GM23338 (cell line): ENCODE data around the gene HERC2. TPM values are rescaled to one million over a fixed set of nuclear protein-coding genes. Genes with fewer than 3 reads are reported as not detected.

Source experiments
- ATAC-seq: fragments of 200-7000 bp; cut with Tn5 transposase; 3 replicates; pipeline ENCODE4 v1.9.1; 2020
- DNase-seq: peaks from one replicate; pipeline ENCODE4 v3.0.0-alpha.2; 2015; ENCODE audit warnings: low spot score
- H2AFZ ChIP-seq: fragments of 200-600 bp; sonication (generic); 2 replicates; pipeline ENCODE4 v1.8.0; 2016; ENCODE audit warnings: antibody characterized with exemption, mild to moderate bottlenecking, moderate library complexity
- H3F3A ChIP-seq: fragments of 200-600 bp; sonication (generic); replicated peaks from 2 replicates; pipeline ENCODE4 v1.8.0; 2017; ENCODE audit warnings: antibody characterized with exemption, mixed run types, low read depth
- H3K27ac ChIP-seq: fragments of 200-600 bp; sonication (generic); 2 replicates; pipeline ENCODE4 v1.6.1; 2016; ENCODE audit warnings: low read depth
- H3K27me3 ChIP-seq: fragments of 200-600 bp; sonication (generic); 2 replicates; pipeline ENCODE4 v1.8.0; 2016; ENCODE audit warnings: mild to moderate bottlenecking, mixed run types, moderate library complexity; ENCODE audit not compliant: insufficient read depth
- H3K36me3 ChIP-seq: fragments of 200-600 bp; sonication (generic); 2 replicates; pipeline ENCODE4 v1.8.0; 2016; ENCODE audit warnings: mild to moderate bottlenecking; ENCODE audit not compliant: insufficient read depth
- H3K4me1 ChIP-seq: fragments of 200-600 bp; sonication (generic); 2 replicates; pipeline ENCODE4 v1.8.0; 2016; ENCODE audit warnings: mild to moderate bottlenecking, moderate library complexity; ENCODE audit not compliant: insufficient read depth
- H3K4me2 ChIP-seq: fragments of 200-600 bp; sonication (generic); 2 replicates; pipeline ENCODE4 v1.7.1; 2017; ENCODE audit warnings: mixed run types
- H3K4me3 ChIP-seq: fragments of 200-600 bp; sonication (generic); 2 replicates; pipeline ENCODE4 v1.6.1; 2016; ENCODE audit warnings: mixed run types
- H3K79me2 ChIP-seq: fragments of 200-600 bp; sonication (generic); replicated peaks from 2 replicates; pipeline ENCODE4 v1.8.0; 2017; ENCODE audit warnings: mild to moderate bottlenecking; ENCODE audit not compliant: insufficient read depth
- H3K9me2 ChIP-seq: fragments of 200-600 bp; sonication (generic); 2 replicates; pipeline ENCODE4 v1.8.0; 2017; ENCODE audit not compliant: insufficient read depth
- H4K20me1 ChIP-seq: fragments of 200-600 bp; sonication (generic); replicated peaks from 2 replicates; pipeline ENCODE4 v1.8.0; 2017; ENCODE audit warnings: mild to moderate bottlenecking; ENCODE audit not compliant: insufficient read depth
- H3K27ac Mint-ChIP-seq: 2 replicates; pipeline ENCODE4 v1.8.0; 2020; ENCODE audit warnings: inconsistent platforms, mild to moderate bottlenecking, moderate library complexity, mixed read lengths
- H3K27me3 Mint-ChIP-seq: 3 replicates; pipeline ENCODE4 v1.8.0; 2022; ENCODE audit warnings: low read depth, mild to moderate bottlenecking, moderate library complexity, mixed read lengths, inconsistent platforms; ENCODE audit not compliant: insufficient read depth, poor library complexity
- H3K36me3 Mint-ChIP-seq: 3 replicates; pipeline ENCODE4 v1.8.0; 2021; ENCODE audit warnings: low read depth, mild to moderate bottlenecking, inconsistent platforms, moderate library complexity, mixed read lengths
- H3K4me1 Mint-ChIP-seq: 3 replicates; pipeline ENCODE4 v1.8.0; 2020; ENCODE audit warnings: mild to moderate bottlenecking, inconsistent platforms, mixed read lengths
- H3K4me3 Mint-ChIP-seq: 3 replicates; pipeline ENCODE4 v1.8.0; 2021; ENCODE audit warnings: moderate library complexity, mild to moderate bottlenecking, inconsistent platforms, mixed read lengths
- H3K9me3 Mint-ChIP-seq: 3 replicates; pipeline ENCODE4 v1.8.0; 2020; ENCODE audit warnings: moderate library complexity, mild to moderate bottlenecking, inconsistent platforms, mixed read lengths
- EZH2 ChIP-seq: fragments of 200-600 bp; sonication (generic); IDR thresholded peaks from one replicate; pipeline ENCODE4 v1.8.0; 2017; ENCODE audit warnings: antibody characterized with exemption, mild to moderate bottlenecking, low read depth; ENCODE audit not compliant: unreplicated experiment
- ZNF462 ChIP-seq: fragments of 250-450 bp; sonication (Bioruptor Pico); IDR thresholded peaks from 2 replicates; pipeline ENCODE4 v1.5.0; 2020; ENCODE audit warnings: mild to moderate bottlenecking, moderate library complexity
- polyA plus RNA-seq: library from polyadenylated mRNA; unstranded; fragments of >200 nt; fragmentation: Nextera tagmentation; extraction: Ambion mirVana; gene quantifications from 2 replicates; pipeline ENCODE4 v1.2.1, GENCODE V29; 2016
- total RNA-seq: library from RNA; depleted of rRNA; stranded (reverse); fragments of >200 nt; shearing (Covaris generic); gene quantifications from 2 replicates; pipeline ENCODE4 v1.2.3, GENCODE V29; 2014

Gene HERC2
- total and polyA plus RNA-seq, 2 experiments from 2014 or later = 71.3 to 80.7 TPM

GRCh38 chr15:28096670-28097431, 225.1 kb downstream of the HERC2 start:
- H3K4me2 ChIP-seq = peak overlapping the region; percentile 98
- H3K27ac ChIP-seq = no peak overlapping the region
- peaks cover 21% of the 10 kb centered on the region for H3K4me1 Mint-ChIP-seq

More at GRCh38 chr15:28096670-28097431, 225.1 kb downstream of the HERC2 start:
- H3F3A ChIP-seq = no peaks in the 10 kb centered on the region
- H4K20me1 ChIP-seq = no peaks in the 10 kb centered on the region; the same call in 1 of the 2 replicates
- peaks cover 10% of the 10 kb centered on the region for H3K4me1 ChIP-seq
- peak overlapping the region; percentile 74 for H3K4me3 ChIP-seq
- Mint-ChIP-seq H3K9me3 (peaks cover 4% of the 10 kb centered on the region; the same call in 2 of the 3 replicates), H3K27me3 (peaks cover 81% of the 10 kb centered on the region), H3K27ac (no peak overlapping the region), H3K4me3 (peak overlapping the region; percentile 79), H3K36me3 (no peaks in the 10 kb centered on the region; the same call in 2 of the 3 replicates)
- H3K27me3 ChIP-seq = peaks cover 98% of the 10 kb centered on the region
- no peak for TF ChIP-seq ZNF462 (CRISPR knock-in tag)
- TF ChIP-seq EZH2 = peak; percentile 70
- peak overlapping the region; percentile 90 for H2AFZ ChIP-seq
- H3K9me2 ChIP-seq = no peaks in the 10 kb centered on the region
- ATAC-seq (peak; percentile 1), DNase-seq (peak; percentile 64)
- H3K79me2 ChIP-seq = no peaks in the 10 kb centered on the region
- H3K36me3 ChIP-seq = no peaks in the 10 kb centered on the region
